Measurements from ENCODE around the gene ASF1B.

DNA sequence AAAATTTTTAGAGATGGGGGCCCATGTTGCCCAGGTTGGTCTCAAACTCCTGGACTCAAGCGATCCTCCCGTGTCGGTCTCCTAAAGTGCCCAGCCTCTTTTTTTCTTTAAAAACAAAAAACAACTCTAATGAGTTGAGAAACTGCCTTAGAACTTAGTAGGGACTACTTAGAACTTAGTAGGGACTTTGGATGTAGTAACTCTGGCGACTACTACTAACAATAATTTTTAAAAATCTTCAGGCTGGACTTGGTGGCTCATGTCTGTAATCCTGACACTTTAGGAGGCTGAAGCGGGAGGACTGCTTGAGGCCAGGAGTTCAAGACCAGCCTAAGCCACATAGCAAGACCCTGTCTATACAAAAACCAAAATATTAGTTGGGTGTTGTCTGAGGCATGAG is 50.3 kb downstream of the ASF1B start:
- TF ChIP-seq, protein P1, sequence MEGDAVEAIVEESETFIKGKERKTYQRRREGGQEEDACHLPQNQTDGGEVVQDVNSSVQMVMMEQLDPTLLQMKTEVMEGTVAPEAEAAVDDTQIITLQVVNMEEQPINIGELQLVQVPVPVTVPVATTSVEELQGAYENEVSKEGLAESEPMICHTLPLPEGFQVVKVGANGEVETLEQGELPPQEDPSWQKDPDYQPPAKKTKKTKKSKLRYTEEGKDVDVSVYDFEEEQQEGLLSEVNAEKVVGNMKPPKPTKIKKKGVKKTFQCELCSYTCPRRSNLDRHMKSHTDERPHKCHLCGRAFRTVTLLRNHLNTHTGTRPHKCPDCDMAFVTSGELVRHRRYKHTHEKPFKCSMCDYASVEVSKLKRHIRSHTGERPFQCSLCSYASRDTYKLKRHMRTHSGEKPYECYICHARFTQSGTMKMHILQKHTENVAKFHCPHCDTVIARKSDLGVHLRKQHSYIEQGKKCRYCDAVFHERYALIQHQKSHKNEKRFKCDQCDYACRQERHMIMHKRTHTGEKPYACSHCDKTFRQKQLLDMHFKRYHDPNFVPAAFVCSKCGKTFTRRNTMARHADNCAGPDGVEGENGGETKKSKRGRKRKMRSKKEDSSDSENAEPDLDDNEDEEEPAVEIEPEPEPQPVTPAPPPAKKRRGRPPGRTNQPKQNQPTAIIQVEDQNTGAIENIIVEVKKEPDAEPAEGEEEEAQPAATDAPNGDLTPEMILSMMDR (conservative IDR thresholded peaks at IDR 0.05; ENCODE audit: low read length): no peak
- no peak for TF ChIP-seq EZH2phosphoT487 (IDR thresholded peaks at IDR 0.05; ENCODE audit: borderline replicate concordance, low read depth, low read length)
